Activated naive CD8-positive, alpha-beta T cell treated with anti-CD3 and anti-CD28 coated beads, Interleukin-2, amount 10 ng/mL, durations not matched to agents 7 days and 5 days (primary cell): Measurements from ENCODE around the gene ALAS1. TPM values are rescaled to one million over a fixed set of nuclear protein-coding genes. Genes with fewer than 3 reads are reported as not detected.

Source experiments
- ATAC-seq: fragments of 150-1000 bp; cut with Tn5 transposase; one replicate; pipeline ENCODE4 v1.10.0; 2021; ENCODE audit warnings: low read depth, moderate library complexity
- POLR2A ChIA-PET: fragments of 350-600 bp; sonication (Branson Sonifier 250); formaldehyde crosslinking; loops from one replicate; lab custom pipeline; 2021; ENCODE audit warnings: antibody characterized with exemption; lab: Charles Lee
- DNase-seq: peaks from one replicate; pipeline ENCODE4 v3.0.0; 2021
- H3K27ac Mint-ChIP-seq: one replicate; pipeline ENCODE4 v1.8.0; 2022; ENCODE audit warnings: mild to moderate bottlenecking, mixed read lengths
- H3K27me3 Mint-ChIP-seq: one replicate; pipeline ENCODE4 v1.8.0; 2022; ENCODE audit warnings: mild to moderate bottlenecking, moderate library complexity, mixed read lengths
- H3K36me3 Mint-ChIP-seq: one replicate; pipeline ENCODE4 v1.8.0; 2021; ENCODE audit warnings: mild to moderate bottlenecking, mixed read lengths
- H3K4me1 Mint-ChIP-seq: one replicate; pipeline ENCODE4 v1.8.0; 2021; ENCODE audit warnings: mixed read lengths
- H3K4me3 Mint-ChIP-seq: one replicate; pipeline ENCODE4 v1.8.0; 2022; ENCODE audit warnings: mild to moderate bottlenecking, moderate library complexity, mixed read lengths
- H3K9me3 Mint-ChIP-seq: one replicate; pipeline ENCODE4 v1.8.0; 2021; ENCODE audit warnings: mixed read lengths
- total RNA-seq, 2 experiments: library from RNA; stranded (reverse); gene quantifications; one replicate each; pipeline ENCODE4 v1.2.3, GENCODE V29; 2021

ALAS1 gene
- total RNA-seq, 2 experiments from 2014 or later = 46.9 to 50.1 TPM

GRCh38 chr3:52262447-52262846 is 64.5 kb downstream of the ALAS1 start:
- peaks cover 70% of the 10 kb centered on the region for H3K36me3 Mint-ChIP-seq
- H3K4me1 Mint-ChIP-seq = peaks cover 56% of the 10 kb centered on the region
- no peak overlapping the region for H3K4me3 Mint-ChIP-seq
- H3K9me3 Mint-ChIP-seq = no peaks in the 10 kb centered on the region
- H3K27me3 Mint-ChIP-seq = no peaks in the 10 kb centered on the region
- ATAC-seq (no peak), DNase-seq (no peak)
- peak overlapping the region; percentile 26 for H3K27ac Mint-ChIP-seq
- POLR2A ChIA-PET = no interaction called here

Other genes with a start within 250 kb of the ALAS1 start
- not detected for gene GPR62, start 242.8 kb upstream of the ALAS1 start, total RNA-seq
- 10 to 100 TPM; 17.8 to 18.2 TPM for gene PCBP4, start 230.7 kb upstream of the ALAS1 start, total RNA-seq
- 10 to 100 TPM; 49.6 to 54.3 TPM for gene ABHD14B, start 224.1 kb upstream of the ALAS1 start, total RNA-seq
- gene ABHD14A, start 223.1 kb upstream of the ALAS1 start, total RNA-seq = 10 to 100 TPM; 11.3 to 15.9 TPM
- 10 to 100 TPM; 15.8 to 17.1 TPM for gene ACY1, start 214.6 kb upstream of the ALAS1 start, total RNA-seq
- 1,000 to 10,000 TPM; 1,076 to 1,089 TPM for gene RPL29, start 202.3 kb upstream of the ALAS1 start, total RNA-seq
- 10 to 100 TPM; 30.9 to 31.3 TPM for gene DUSP7, start 141.6 kb upstream of the ALAS1 start, total RNA-seq
- gene POC1A, start 43.7 kb upstream of the ALAS1 start, total RNA-seq = 10 to 100 TPM; 20.8 to 22.4 TPM
- gene TLR9, start 27.5 kb downstream of the ALAS1 start, total RNA-seq = 1 to 10 TPM; 1.6 to 2.0 TPM
- gene TWF2, start 41.0 kb downstream of the ALAS1 start, total RNA-seq = 100 to 1,000 TPM; 118 to 122 TPM
- 100 to 1,000 TPM; 101 to 105 TPM for gene PPM1M, start 47.6 kb downstream of the ALAS1 start, total RNA-seq
- 100 to 1,000 TPM; 134 to 140 TPM for gene WDR82, start 80.5 kb downstream of the ALAS1 start, total RNA-seq
- 10 to 100 TPM; 26.2 to 31.2 TPM for gene GLYCTK, start 89.7 kb downstream of the ALAS1 start, total RNA-seq
- gene DNAH1, start 118.2 kb downstream of the ALAS1 start, total RNA-seq = 10 to 100 TPM; 28.5 to 30.0 TPM
- 100 to 1,000 TPM in 1 of 2 experiments, 10 to 100 TPM in 1; 96.8 to 103 TPM for gene BAP1, start 211.8 kb downstream of the ALAS1 start, total RNA-seq
- gene PHF7, start 212.5 kb downstream of the ALAS1 start, total RNA-seq = 10 to 100 TPM; 19.2 to 20.6 TPM
- under 1 TPM; 0.06 to 0.09 TPM for gene SEMA3G, start 246.9 kb downstream of the ALAS1 start, total RNA-seq